CD4-positive, alpha-beta T cell treated with Interferon alpha-2 for 1 hour (primary cell): Measurements from ENCODE around the gene TRIM14.
"Not testable (repeated sequence)": the region's sequence is repeated elsewhere in the genome, so short reads cannot be mapped to it uniquely, and the experiment has no call there.

Experiments used
- DNase-seq, 2 donors: peaks; one replicate each; pipeline ENCODE4 v3.0.0-alpha.2; 2020 to 2022

The TRIM14 gene

DNA sequence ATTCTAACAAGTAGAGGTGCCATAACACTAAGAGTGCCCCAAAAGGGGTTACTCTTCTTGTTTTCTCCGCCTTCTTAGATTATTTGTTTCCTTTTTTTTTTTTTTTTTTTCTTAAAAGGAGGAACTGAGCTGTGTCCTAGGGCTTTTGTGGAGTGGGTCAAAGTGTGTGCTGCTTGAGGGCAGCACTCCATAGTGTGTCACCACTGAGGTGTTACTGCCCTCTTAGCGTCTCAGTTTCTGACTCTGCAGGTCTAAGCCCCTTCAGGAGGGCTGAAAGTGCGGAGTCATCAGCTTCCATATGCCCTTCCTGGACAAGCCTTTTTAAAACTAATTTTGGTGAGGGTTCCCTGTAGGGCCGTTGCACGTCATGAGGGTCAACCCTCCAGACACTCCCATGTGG, 75.1 kb downstream of the TRIM14 start:
- DNase-seq = no peak

DNA sequence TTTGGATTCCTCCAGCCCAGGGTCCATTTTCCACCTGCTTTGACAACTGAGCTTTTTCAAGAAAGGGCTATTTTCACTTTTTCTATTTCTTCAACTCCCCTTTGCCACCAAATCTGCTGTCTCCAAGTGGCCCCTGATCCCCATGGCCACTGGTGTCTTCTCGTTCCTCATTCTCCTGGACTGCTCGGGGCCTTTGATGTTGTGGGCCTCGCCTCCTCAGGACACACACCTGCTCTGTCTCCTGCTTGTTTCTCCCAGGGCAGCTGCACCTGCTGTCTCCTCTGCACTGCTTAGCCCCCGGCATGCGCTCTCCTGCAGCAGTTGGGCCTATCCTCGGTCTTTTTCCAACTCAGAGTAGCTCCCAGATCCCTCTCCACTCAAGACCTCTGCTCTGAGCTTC, 78.8 kb downstream of the TRIM14 start:
- no peak for DNase-seq

DNA sequence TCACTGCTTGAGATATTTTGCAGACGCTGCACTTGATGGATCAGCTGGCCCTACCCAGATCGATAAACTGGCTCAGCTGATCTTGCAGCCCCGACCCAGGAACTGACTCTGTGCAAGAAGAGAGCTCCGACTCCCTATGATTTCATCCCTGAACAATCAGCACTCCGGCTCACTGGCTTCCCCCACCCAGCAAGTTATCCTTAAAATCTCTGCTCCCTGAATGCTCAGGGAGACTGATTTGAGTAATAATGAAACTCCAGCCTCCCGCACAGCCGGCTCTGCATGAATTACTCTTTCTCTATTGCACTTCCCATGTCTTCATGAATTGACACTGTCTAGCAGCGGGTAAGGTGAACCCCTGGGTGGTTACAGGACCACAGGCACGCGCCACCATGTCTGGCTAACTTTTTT, 79.4 kb downstream of the TRIM14 start:
- DNase-seq = no peak

DNA sequence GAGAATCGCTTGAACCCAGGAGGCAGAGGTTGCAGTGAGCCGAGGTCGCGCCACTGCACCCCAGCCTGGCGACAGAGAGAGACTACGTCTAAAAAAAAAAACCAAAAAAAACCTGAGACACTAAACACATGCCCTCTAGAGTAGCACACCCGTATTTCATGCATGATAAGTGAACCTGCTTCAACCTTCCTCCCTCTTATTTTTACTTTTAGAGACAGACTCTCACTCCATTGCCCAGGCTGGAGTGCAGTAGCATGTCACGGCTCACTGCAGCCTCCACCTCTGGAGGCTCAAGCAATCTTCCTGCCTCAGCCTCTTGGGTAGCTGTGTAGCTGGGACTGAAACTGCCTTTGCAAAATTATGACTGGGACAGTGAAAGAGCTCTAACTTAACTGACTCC, 80.1 kb downstream of the TRIM14 start:
- no peak for DNase-seq

DNA sequence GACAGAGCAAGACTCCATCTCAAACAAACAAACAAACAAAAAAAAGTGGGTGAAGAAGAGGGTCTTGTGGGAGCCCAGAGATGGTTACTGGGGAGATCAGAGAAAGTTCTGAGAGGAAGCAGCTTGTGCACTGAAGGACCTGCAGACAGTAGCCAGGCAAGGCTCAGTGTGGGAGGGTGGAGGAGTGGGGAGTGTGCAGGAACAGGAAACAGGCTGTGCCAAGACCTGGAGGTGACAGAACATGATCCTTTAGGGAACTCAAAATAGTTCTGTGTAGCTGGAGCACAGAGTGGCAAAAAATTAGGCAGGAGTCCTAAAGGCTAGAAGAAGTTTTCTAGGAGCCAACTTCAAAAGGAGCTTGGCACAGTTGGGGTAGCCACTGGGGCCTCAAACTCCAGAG, 81.7 kb downstream of the TRIM14 start:
- no peak for DNase-seq

DNA sequence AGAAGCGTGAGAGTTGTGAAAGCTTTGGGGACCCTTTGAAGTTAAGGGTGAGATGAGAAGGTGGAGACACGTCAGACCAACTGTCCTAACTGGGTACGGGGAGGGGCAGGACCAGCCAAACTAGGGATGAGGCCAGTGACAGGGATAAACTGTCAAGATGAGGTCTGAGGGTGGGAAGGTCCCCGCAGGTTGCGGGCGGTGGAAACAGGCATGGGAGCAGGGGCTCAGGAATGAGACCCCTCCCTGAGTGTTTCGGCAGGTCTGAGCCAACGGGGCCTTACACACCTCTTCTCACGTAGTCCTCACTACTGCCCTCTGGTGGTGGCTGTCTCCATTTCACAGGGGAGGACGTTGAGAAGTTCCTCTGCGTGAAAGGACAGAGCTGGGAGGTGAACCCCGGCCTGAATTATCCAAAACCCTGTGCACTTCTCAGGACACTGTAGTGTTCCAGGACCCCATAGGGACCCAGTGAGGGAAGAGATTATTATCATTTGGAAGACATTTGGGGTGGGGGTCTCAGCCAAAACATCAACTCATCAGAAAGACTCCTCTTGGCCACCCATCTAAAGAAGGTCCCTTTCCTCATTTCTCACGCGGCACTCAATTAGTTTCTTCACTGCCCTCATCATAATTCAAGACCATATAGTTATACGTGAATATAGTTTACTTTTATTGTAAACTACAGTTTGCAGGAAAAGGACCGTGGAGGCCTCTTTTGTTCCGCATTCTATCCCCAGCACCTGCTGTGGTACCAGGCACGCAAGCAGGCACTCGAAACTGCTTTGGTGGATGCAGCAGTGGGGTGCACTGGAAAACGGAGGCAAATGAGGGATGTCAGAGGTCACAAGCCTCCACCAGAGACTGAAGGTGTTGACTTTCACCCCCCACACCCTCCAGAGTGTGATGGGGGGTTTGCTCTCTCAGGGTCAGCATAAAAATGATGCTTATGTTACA, 84.2 kb downstream of the TRIM14 start:
- DNase-seq = peak; percentile 86 to 91

DNA sequence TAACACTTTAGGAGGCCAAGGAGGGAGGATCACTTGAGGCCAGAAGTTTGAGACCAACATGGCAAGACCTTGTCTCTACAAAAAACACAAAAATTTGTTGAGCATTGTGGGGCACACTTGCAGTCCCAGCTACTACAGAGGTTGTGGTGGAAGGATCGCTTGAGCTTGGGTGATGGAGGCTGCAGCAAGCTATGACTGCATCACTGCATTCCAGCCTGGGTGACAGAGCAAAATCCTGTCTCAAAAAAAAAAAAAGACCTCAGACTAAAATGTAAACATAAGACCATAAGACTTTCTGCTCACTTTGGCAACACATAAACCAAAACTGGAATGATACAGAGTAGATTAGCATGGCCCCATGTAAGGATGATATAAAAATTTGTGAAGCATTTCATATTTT, 87.1 kb downstream of the TRIM14 start:
- no peak for DNase-seq

DNA sequence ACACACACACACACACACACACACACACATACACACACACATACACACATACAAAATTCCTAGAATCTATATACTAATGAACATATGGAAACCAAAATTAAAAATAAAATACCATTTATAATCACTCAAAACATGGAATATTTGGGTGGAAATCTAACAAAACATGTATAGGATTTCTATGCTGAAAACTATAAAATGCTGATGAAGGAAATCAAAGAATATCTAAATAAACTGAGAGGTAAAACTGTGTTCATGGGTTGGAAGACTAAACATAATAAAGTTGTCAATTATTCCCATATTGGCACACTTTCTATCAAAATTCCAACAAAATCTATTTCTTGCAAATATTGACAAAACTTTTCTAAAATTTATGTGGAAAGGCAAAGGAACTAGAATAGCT, 87.9 kb downstream of the TRIM14 start:
- no peak for DNase-seq

DNA sequence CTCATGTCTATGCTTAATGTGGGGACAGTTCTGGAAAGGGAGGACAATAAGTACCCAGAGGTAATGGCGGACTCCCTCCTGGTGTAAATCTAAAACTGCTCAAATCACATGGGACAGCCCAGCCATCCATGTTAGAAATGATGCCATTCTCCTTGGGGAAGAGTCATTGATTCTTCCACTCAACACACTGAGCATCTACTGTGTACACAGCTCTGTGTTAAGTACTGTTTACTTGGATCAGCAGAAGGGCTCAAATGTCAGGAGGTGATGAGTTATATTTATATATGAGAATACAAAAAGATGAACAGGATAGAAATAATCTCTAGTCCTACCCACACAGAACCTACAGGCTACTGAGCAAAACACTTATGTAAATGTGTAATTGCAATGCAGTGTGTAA, 94.3 kb downstream of the TRIM14 start:
- no peak for DNase-seq

DNA sequence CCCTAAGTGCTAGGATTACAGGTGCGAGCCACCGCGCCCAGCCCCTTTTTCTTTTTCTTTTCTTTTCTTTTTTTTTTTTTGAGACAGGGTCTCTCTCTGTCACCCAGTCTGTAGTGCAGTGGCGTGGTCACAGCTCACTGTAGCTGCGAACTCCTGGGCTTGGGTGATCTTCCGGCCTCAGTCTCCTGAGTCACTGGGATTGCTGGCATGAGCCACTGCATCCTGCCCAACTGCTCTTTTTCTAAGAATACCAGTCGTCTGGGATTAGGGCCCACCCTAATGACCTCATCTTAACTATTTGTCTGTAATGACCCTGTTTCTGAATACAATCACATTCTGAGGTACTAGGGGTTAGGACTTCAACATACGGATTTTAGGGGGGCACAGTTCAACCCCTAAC, 96.6 kb downstream of the TRIM14 start:
- DNase-seq = no peak

DNA sequence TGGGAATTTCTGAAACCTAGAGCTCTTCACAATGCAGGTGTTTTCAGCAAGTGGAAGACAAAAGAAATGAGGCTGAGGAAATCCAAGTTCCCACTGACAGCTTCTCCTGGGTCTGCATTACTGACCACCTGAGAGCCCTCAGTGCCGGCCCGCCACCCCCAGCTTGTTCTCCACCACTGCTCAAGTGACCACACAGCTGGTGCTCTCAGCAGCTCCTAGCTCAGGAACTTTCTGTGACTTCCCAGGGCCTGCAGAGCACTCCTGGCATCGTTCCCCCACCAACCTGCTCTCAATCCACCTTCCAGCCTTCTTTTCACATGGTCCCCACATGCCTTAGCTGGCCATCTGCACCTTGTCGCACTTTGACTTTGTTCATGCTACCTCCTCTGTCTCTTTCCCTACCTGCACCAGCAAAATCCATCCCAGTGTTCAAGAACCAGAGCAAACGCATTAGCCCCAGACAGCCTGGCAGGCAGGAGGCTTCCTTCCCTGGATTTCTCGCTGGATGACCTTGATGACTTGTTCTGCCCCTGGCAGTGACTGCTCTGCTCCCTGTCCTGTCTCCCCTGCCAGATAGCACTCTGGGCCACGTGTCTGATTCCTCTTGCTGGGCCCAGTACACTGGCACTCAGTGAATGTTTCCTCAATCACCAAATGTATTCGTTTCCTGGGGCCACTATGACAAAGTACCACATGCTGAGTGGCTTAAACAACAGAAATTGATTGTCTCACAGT, 97.5 kb downstream of the TRIM14 start:
- no peak for DNase-seq

DNA sequence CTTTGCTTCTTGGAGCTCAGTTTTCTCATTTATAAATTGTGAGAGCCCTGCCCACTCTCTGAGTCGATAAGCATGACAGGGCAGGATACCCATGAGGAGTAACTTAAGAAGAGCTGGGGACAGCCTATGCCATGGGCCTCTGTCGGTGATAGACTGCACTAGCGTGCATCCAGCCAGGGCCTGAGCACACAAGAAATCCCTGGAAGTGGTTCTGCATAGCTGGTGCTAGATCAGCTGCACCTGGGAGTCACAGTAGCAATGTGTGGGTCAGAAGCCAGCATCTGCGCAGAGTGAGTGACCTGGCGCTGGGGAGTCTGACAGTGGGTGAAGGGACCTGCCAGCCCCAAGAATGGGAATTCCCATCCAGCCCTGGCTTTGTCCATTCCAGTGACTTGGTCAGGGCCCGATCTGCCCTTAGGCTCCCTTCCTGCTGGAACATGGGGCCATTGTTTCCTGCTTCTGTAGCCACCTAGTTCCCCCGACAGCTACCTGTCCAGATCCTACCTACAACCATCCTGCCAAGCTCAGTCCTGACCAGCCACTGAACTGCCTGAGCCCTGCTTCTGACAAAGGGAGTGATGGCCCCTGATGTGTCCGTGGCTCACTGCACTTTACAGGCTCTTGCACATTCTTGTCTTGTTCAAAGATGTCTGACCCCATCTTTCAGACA, 98.4 kb downstream of the TRIM14 start:
- DNase-seq = no peak

DNA sequence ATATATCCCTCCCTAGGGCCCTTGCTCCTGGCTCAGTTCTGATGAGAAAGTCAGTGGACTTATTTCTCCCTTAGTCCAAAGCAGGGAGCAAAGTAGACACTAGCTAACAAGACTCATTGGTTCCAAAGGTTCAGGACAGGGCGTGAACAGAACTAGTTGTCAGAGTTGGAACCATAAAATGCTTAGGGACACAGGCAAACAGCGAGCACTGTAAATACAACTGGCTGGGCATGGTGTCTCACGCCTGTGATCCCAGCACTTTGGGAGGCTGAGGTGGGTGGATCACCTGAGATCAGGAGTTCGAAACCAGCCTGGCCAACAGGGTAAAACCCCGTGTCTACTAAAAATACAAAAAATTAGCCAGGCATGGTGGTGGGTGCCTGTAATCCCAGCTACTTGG, 99.2 kb downstream of the TRIM14 start:
- DNase-seq = not testable (repeated sequence)
